DND-41 (cell line): ENCODE results near the gene TMEM94.
A peak's percentile ranks its signal among the peaks of the same experiment; 100 is the strongest.

ENCODE experiments used
- CTCF ChIP-seq: IDR thresholded peaks from 2 replicates; pipeline ENCODE4 v1.5.1; 2012; ENCODE audit warnings: borderline replicate concordance, low read length, moderate library complexity, mild to moderate bottlenecking; ENCODE audit not compliant: poor library complexity, severe bottlenecking; ENCODE audit errors: extremely low read depth
- EZH2 ChIP-seq: IDR thresholded peaks from 3 replicates; pipeline ENCODE4 v1.6.1; 2012; ENCODE audit warnings: borderline replicate concordance, low read depth, mild to moderate bottlenecking, moderate library complexity, low read length, inconsistent platforms; ENCODE audit not compliant: severe bottlenecking

- TF ChIP-seq CTCF (peak; percentile 5), EZH2 (no peak)
Observed at GRCh38 chr17:75487351-75488070, 31.1 kb downstream of the TMEM94 start.
